A673 (cell line): ENCODE data around the gene CCDC82. TPM values are rescaled to one million over a fixed set of nuclear protein-coding genes. Genes with fewer than 3 reads are reported as not detected.

ENCODE experiments used
- BruUV-seq: library from RNA; stranded (reverse); fragments of 400-500 nt; replicated peaks from 2 replicates; lab custom pipeline; 2021; lab: Mats Ljungman, UMichigan
- CTCF ChIA-PET: fragments of 300-600 bp; sonication (Branson Sonifier 250); formaldehyde crosslinking; loops from one replicate; lab custom pipeline; 2022; ENCODE audit warnings: antibody characterized with exemption; lab: Charles Lee
- POLR2A ChIA-PET: fragments of 300-600 bp; sonication (Branson Sonifier 250); formaldehyde crosslinking; loops from one replicate; lab custom pipeline; 2022; ENCODE audit warnings: antibody characterized with exemption; ENCODE audit not compliant: low non-redundant PET; lab: Charles Lee
- DNase-seq: peaks from one replicate; pipeline ENCODE4 v3.0.0-alpha.2; 2015; ENCODE audit warnings: low spot score
- H3K27ac ChIP-seq: fragments of 200-600 bp; sonication (generic); 2 replicates; pipeline ENCODE4 v1.5.1; 2016; ENCODE audit warnings: mixed run types, low read depth, mild to moderate bottlenecking, mixed read lengths, antibody characterized with exemption, low read length; ENCODE audit not compliant: poor library complexity, severe bottlenecking
- H3K27me3 ChIP-seq: fragments of 200-600 bp; sonication (generic); replicated peaks from 2 replicates; pipeline ENCODE4 v1.6.1; 2017; ENCODE audit warnings: mixed run types, low read depth, mild to moderate bottlenecking, mixed read lengths, antibody characterized with exemption, low read length; ENCODE audit not compliant: insufficient read depth, poor library complexity
- H3K36me3 ChIP-seq: fragments of 200-600 bp; sonication (generic); 2 replicates; pipeline ENCODE4 v1.6.1; 2016; ENCODE audit warnings: mixed run types, mild to moderate bottlenecking, mixed read lengths, antibody characterized with exemption, low read length; ENCODE audit not compliant: insufficient read depth, poor library complexity, severe bottlenecking
- H3K4me1 ChIP-seq: fragments of 200-600 bp; sonication (generic); 2 replicates; pipeline ENCODE4 v1.6.1; 2017; ENCODE audit warnings: mixed run types, mild to moderate bottlenecking, mixed read lengths, antibody characterized with exemption, low read length; ENCODE audit not compliant: insufficient read depth, poor library complexity, severe bottlenecking
- H3K4me3 ChIP-seq: fragments of 200-600 bp; sonication (generic); 2 replicates; pipeline ENCODE4 v1.5.1; 2016; ENCODE audit warnings: low read depth, mixed run types, mild to moderate bottlenecking, mixed read lengths, low read length; ENCODE audit not compliant: poor library complexity, severe bottlenecking
- H3K9me3 ChIP-seq: fragments of 200-600 bp; sonication (generic); 2 replicates; pipeline ENCODE4 v1.6.1; 2016; ENCODE audit warnings: mixed run types, low read depth, mild to moderate bottlenecking, mixed read lengths, antibody characterized with exemption, low read length; ENCODE audit not compliant: poor library complexity, severe bottlenecking
- EZH2 ChIP-seq: fragments of 200-600 bp; sonication (generic); IDR thresholded peaks from 2 replicates; pipeline ENCODE4 v1.6.1; 2017; ENCODE audit warnings: borderline replicate concordance, low read depth, mild to moderate bottlenecking, mixed read lengths, antibody characterized with exemption, low read length; ENCODE audit not compliant: poor library complexity, severe bottlenecking
- intact Hi-C: fragments of 100-400 bp; cut with micrococcal nuclease; formaldehyde crosslinking; loops from one replicate; pipeline ENCODE4 v1.10.0; 2022; ENCODE audit not compliant: unreplicated experiment
- total RNA-seq: library from RNA; stranded (reverse); gene quantifications from 2 replicates; pipeline ENCODE4 v1.2.3, GENCODE V29; 2021
- TF ChIP-seq, protein P1 (sequence below): fragments of 300-800, 200-600 bp; sonication (generic); conservative IDR thresholded peaks from 2 replicates; pipeline ENCODE4 v1.5.1; 2017; ENCODE audit warnings: low read depth, mild to moderate bottlenecking, antibody characterized with exemption, low read length, moderate library complexity, mixed read lengths

The CCDC82 gene
- total RNA-seq, 1 experiment from 2014 or later = 33.1 TPM

DNA sequence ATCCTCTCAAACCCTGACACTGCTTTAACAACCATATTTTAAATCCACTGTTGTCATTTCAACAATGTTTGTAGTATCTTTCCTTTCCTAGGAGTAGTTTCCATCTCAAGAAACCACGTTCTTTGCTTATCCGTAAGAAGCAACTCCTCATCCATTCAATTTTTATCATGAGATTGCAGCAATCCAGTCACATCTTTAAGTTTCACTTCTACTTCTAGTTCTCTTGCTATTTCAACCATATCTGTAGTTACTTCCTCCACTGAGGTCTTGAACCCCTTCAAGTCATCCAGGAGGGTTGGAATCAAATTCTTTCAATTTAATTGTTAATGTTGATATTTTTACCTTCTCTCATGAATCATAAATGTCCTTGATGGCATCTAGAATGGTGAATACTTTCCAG is 22.4 kb downstream of the CCDC82 start:
- H3K4me1 ChIP-seq = no peaks in the 10 kb centered on the region
- POLR2A ChIA-PET = no interaction called here
- CTCF ChIA-PET = no interaction called here
- peaks cover 21% of the 10 kb centered on the region for H3K36me3 ChIP-seq
- H3K27me3 ChIP-seq = no peaks in the 10 kb centered on the region
- BruUV-seq = no TSS peak
- intact Hi-C loops = no loop called here
- no peaks in the 10 kb centered on the region for H3K9me3 ChIP-seq
- TF ChIP-seq, protein P1, sequence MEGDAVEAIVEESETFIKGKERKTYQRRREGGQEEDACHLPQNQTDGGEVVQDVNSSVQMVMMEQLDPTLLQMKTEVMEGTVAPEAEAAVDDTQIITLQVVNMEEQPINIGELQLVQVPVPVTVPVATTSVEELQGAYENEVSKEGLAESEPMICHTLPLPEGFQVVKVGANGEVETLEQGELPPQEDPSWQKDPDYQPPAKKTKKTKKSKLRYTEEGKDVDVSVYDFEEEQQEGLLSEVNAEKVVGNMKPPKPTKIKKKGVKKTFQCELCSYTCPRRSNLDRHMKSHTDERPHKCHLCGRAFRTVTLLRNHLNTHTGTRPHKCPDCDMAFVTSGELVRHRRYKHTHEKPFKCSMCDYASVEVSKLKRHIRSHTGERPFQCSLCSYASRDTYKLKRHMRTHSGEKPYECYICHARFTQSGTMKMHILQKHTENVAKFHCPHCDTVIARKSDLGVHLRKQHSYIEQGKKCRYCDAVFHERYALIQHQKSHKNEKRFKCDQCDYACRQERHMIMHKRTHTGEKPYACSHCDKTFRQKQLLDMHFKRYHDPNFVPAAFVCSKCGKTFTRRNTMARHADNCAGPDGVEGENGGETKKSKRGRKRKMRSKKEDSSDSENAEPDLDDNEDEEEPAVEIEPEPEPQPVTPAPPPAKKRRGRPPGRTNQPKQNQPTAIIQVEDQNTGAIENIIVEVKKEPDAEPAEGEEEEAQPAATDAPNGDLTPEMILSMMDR = no peak
- TF ChIP-seq EZH2 = no peak
- DNase-seq = no peak
- H3K4me3 ChIP-seq = no peak overlapping the region
- H3K27ac ChIP-seq = no peak overlapping the region

DNA sequence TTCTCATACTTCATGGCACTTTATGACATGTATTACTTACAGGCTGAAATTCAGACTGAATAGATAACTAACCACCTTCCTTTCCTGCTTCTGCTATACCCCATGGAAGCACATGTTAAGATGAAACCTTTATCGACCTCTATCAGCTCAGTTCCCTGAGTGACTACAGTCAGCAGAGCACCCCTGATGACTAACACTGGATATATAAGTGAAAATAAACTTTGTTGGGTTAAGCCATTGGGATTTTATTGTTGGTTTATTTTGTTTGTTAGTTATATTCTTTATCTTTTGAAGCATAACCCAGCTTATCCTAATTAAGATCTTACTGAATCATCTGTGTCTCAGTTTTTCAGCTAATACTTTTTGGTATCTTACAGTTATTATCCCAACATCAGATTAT is 23.7 kb downstream of the CCDC82 start:
- TF ChIP-seq EZH2 = no peak
- TF ChIP-seq, protein P1 = no peak
- ChIA-PET CTCF (no interaction called here), POLR2A (no interaction called here)
- DNase-seq = no peak
- intact Hi-C loops = no loop called here
- BruUV-seq = no TSS peak
- Histone ChIP-seq H3K4me1 (no peaks in the 10 kb centered on the region), H3K27ac (no peak overlapping the region), H3K27me3 (no peaks in the 10 kb centered on the region), H3K36me3 (peaks cover 15% of the 10 kb centered on the region), H3K4me3 (no peak overlapping the region), H3K9me3 (no peaks in the 10 kb centered on the region)

DNA sequence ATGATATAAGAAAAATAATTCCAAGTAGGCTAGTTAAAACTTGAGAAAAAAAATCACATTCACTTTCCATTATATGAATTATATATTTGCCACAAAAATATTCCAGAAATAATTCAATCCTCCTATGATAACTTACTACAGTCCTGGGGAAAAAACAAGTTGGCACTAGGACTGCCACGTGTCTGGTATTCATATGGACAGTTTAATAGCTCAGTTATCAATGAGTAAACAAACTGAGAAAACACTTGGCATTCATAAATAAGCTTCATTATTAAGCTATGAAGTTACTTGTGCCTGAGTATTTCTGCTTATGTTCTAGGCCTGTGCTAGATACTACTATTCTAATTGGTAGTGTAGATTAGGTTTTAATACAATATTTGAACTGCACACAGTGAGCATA is 24.2 kb downstream of the CCDC82 start:
- no peak for DNase-seq
- Histone ChIP-seq H3K27ac (no peak overlapping the region), H3K36me3 (peaks cover 15% of the 10 kb centered on the region), H3K9me3 (no peaks in the 10 kb centered on the region), H3K4me3 (no peak overlapping the region), H3K4me1 (no peaks in the 10 kb centered on the region), H3K27me3 (no peaks in the 10 kb centered on the region)
- intact Hi-C loops = no loop called here
- BruUV-seq = no TSS peak
- ChIA-PET CTCF (no interaction called here), POLR2A (no interaction called here)
- TF ChIP-seq, protein P1 = no peak
- no peak for TF ChIP-seq EZH2
